ENCODE results near the gene ADAD2.

Gene ADAD2

DNA sequence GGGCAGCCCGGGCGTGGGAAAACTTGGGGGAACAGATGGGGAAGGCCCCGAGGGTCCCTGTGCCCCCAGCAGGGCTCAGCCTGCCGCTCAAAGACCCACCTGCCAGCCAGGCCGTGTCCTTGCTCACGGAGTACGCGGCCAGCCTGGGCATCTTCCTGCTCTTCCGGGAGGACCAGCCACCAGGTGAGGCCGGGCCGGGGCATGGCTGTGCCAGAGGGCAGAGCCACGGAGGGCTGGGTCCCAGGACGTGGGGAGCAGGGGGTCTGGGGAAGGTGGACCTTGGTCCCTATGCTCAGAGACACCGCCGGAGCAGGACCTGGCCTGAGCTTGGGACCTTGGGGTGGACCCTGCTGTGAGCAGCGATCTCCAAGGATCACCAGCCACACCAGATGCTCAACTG, 509 bp downstream of the ADAD2 start:
- ATAC-seq, result no peak
- no peak for TF ChIP-seq ZFP3 (CRISPR knock-in tag; IDR thresholded peaks at IDR 0.05)

DNA sequence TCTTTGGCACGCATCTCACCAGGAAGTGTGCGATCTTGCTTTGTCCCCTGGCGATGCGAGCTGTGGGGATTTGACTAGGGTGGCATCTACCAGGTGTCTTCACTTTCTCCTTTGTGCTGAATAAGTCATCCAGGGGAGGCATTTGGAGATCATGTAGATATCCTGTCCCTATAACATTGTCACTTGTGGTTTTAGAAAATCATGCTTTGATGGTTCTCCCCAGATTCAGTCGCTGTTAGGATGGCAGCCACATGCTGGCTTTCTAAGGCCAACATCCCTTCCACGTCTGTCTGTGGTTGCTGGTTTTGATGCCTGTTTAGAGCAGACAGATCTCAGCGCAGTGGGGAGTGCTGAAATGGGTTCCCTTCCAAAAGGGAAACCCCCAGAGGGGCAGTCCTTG, 2.5 kb downstream of the ADAD2 start:
- TF ChIP-seq ZNF8 (CRISPR knock-in tag; IDR thresholded peaks at IDR 0.05), result no peak
- TF ChIP-seq ZFP3 (CRISPR knock-in tag; IDR thresholded peaks at IDR 0.05), result no peak
- TF ChIP-seq ZNF565 (CRISPR knock-in tag; conservative IDR thresholded peaks at IDR 0.05; ENCODE audit: low read depth), result no peak
- TF ChIP-seq, protein P1, sequence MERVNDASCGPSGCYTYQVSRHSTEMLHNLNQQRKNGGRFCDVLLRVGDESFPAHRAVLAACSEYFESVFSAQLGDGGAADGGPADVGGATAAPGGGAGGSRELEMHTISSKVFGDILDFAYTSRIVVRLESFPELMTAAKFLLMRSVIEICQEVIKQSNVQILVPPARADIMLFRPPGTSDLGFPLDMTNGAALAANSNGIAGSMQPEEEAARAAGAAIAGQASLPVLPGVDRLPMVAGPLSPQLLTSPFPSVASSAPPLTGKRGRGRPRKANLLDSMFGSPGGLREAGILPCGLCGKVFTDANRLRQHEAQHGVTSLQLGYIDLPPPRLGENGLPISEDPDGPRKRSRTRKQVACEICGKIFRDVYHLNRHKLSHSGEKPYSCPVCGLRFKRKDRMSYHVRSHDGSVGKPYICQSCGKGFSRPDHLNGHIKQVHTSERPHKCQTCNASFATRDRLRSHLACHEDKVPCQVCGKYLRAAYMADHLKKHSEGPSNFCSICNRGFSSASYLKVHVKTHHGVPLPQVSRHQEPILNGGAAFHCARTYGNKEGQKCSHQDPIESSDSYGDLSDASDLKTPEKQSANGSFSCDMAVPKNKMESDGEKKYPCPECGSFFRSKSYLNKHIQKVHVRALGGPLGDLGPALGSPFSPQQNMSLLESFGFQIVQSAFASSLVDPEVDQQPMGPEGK (CRISPR knock-in tag; IDR thresholded peaks at IDR 0.05; ENCODE audit: borderline replicate concordance), result no peak
- no peak for TF ChIP-seq ESRRG (CRISPR knock-in tag; IDR thresholded peaks at IDR 0.05)

DNA sequence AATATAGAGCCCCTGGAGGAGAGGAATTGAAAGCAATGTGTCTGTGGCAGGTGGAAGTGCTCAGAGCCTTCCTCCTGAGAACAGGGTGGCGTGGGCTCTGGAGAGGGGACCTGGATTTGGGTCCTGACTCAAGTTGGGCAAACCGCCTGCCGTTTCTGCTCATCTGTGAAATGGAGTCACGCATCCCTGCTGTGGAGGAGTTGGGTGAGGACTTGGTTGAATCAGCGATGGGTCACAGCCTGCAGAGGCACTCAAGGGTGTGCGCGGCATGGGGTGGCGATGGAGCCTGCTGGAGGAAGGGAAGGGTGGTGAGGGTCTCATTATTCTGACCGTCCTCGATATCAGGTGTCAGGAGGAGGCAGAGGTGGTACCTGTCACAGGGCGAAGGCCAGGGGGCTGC, 3.1 kb downstream of the ADAD2 start:
- ATAC-seq, result no peak
- no peak for TF ChIP-seq ZFP30 (CRISPR knock-in tag; IDR thresholded peaks at IDR 0.05)
- TF ChIP-seq ESRRG (CRISPR knock-in tag; IDR thresholded peaks at IDR 0.05), result no peak
- TF ChIP-seq GLIS3 (CRISPR knock-in tag; IDR thresholded peaks at IDR 0.05), result no peak
- TF ChIP-seq, protein P2, sequence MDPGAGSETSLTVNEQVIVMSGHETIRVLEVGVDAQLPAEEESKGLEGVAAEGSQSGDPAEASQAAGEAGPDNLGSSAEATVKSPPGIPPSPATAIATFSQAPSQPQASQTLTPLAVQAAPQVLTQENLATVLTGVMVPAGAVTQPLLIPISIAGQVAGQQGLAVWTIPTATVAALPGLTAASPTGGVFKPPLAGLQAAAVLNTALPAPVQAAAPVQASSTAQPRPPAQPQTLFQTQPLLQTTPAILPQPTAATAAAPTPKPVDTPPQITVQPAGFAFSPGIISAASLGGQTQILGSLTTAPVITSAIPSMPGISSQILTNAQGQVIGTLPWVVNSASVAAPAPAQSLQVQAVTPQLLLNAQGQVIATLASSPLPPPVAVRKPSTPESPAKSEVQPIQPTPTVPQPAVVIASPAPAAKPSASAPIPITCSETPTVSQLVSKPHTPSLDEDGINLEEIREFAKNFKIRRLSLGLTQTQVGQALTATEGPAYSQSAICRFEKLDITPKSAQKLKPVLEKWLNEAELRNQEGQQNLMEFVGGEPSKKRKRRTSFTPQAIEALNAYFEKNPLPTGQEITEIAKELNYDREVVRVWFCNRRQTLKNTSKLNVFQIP (CRISPR knock-in tag; IDR thresholded peaks at IDR 0.05; ENCODE audit: borderline replicate concordance, low read depth), result no peak
- TF ChIP-seq, protein P1 (CRISPR knock-in tag; IDR thresholded peaks at IDR 0.05; ENCODE audit: borderline replicate concordance), result no peak
- TF ChIP-seq PPARA (CRISPR knock-in tag; IDR thresholded peaks at IDR 0.05; ENCODE audit: borderline replicate concordance), result no peak
- TF ChIP-seq, protein P3, sequence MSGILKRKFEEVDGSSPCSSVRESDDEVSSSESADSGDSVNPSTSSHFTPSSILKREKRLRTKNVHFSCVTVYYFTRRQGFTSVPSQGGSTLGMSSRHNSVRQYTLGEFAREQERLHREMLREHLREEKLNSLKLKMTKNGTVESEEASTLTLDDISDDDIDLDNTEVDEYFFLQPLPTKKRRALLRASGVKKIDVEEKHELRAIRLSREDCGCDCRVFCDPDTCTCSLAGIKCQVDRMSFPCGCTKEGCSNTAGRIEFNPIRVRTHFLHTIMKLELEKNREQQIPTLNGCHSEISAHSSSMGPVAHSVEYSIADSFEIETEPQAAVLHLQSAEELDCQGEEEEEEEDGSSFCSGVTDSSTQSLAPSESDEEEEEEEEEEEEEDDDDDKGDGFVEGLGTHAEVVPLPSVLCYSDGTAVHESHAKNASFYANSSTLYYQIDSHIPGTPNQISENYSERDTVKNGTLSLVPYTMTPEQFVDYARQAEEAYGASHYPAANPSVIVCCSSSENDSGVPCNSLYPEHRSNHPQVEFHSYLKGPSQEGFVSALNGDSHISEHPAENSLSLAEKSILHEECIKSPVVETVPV (CRISPR knock-in tag; IDR thresholded peaks at IDR 0.05), result no peak
- TF ChIP-seq, protein P4, sequence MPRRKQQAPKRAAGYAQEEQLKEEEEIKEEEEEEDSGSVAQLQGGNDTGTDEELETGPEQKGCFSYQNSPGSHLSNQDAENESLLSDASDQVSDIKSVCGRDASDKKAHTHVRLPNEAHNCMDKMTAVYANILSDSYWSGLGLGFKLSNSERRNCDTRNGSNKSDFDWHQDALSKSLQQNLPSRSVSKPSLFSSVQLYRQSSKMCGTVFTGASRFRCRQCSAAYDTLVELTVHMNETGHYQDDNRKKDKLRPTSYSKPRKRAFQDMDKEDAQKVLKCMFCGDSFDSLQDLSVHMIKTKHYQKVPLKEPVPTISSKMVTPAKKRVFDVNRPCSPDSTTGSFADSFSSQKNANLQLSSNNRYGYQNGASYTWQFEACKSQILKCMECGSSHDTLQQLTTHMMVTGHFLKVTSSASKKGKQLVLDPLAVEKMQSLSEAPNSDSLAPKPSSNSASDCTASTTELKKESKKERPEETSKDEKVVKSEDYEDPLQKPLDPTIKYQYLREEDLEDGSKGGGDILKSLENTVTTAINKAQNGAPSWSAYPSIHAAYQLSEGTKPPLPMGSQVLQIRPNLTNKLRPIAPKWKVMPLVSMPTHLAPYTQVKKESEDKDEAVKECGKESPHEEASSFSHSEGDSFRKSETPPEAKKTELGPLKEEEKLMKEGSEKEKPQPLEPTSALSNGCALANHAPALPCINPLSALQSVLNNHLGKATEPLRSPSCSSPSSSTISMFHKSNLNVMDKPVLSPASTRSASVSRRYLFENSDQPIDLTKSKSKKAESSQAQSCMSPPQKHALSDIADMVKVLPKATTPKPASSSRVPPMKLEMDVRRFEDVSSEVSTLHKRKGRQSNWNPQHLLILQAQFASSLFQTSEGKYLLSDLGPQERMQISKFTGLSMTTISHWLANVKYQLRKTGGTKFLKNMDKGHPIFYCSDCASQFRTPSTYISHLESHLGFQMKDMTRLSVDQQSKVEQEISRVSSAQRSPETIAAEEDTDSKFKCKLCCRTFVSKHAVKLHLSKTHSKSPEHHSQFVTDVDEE (CRISPR knock-in tag; IDR thresholded peaks at IDR 0.05), result no peak
- TF ChIP-seq ARNTL (CRISPR knock-in tag; IDR thresholded peaks at IDR 0.05; ENCODE audit: borderline replicate concordance, low read depth), result no peak
- no peak for TF ChIP-seq TOX (CRISPR knock-in tag; IDR thresholded peaks at IDR 0.05; ENCODE audit: borderline replicate concordance)
- no peak for TF ChIP-seq ZFP3 (CRISPR knock-in tag; IDR thresholded peaks at IDR 0.05)
- TF ChIP-seq, protein P5, sequence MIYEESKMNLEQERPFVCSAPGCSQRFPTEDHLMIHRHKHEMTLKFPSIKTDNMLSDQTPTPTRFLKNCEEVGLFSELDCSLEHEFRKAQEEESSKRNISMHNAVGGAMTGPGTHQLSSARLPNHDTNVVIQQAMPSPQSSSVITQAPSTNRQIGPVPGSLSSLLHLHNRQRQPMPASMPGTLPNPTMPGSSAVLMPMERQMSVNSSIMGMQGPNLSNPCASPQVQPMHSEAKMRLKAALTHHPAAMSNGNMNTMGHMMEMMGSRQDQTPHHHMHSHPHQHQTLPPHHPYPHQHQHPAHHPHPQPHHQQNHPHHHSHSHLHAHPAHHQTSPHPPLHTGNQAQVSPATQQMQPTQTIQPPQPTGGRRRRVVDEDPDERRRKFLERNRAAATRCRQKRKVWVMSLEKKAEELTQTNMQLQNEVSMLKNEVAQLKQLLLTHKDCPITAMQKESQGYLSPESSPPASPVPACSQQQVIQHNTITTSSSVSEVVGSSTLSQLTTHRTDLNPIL (CRISPR knock-in tag; IDR thresholded peaks at IDR 0.05; ENCODE audit: low read depth), result no peak
- no peak for TF ChIP-seq TCF4 (CRISPR knock-in tag; IDR thresholded peaks at IDR 0.05; ENCODE audit: borderline replicate concordance)
- TF ChIP-seq ZC3H10 (CRISPR knock-in tag; IDR thresholded peaks at IDR 0.05), result no peak
- TF ChIP-seq OSR1 (CRISPR knock-in tag; IDR thresholded peaks at IDR 0.05), result no peak
- no peak for TF ChIP-seq ZNF70 (CRISPR knock-in tag; IDR thresholded peaks at IDR 0.05)

More for the DNA sequence above, 2.5 kb downstream of the ADAD2 start:
- ATAC-seq, result no peak
